HepG2 (cell line): Measurements from ENCODE around the gene LYZ. TPM values are rescaled to one million over a fixed set of nuclear protein-coding genes. Genes with fewer than 3 reads are reported as not detected.

Experiments used
- ATM ChIP-seq: fragments of 450-650 bp; IDR thresholded peaks from 2 replicates; pipeline ENCODE4 v1.7.1; 2017; ENCODE audit warnings: mild to moderate bottlenecking, borderline replicate concordance
- CBX5 ChIP-seq: sonication (generic); formaldehyde crosslinking; IDR thresholded peaks from 2 replicates; pipeline ENCODE4 v1.4.0; 2020; ENCODE audit warnings: missing genetic modification reagents, borderline replicate concordance
- CCAR2 ChIP-seq: fragments of 200-400 bp; formaldehyde crosslinking; optimal IDR thresholded peaks from 2 replicates; pipeline ENCODE3; 2018; ENCODE audit warnings: low read depth, mild to moderate bottlenecking, low read length, moderate library complexity
- CCDC6 ChIP-seq: sonication (generic); formaldehyde crosslinking; IDR thresholded peaks from 2 replicates; pipeline ENCODE4 v1.8.1; 2022; ENCODE audit warnings: mild to moderate bottlenecking, missing genetic modification reagents, moderate library complexity
- CEBPB ChIP-seq: IDR thresholded peaks from 2 replicates; pipeline ENCODE4 v1.6.1; 2011; ENCODE audit warnings: low read depth, low read length, improper control_type of control experiment, borderline replicate concordance
- GZF1 ChIP-seq: sonication (generic); formaldehyde crosslinking; IDR thresholded peaks from 2 replicates; pipeline ENCODE4 v1.5.1; 2020; ENCODE audit warnings: mild to moderate bottlenecking, missing genetic modification reagents
- HIVEP1 ChIP-seq: sonication (generic); formaldehyde crosslinking; IDR thresholded peaks from 2 replicates; pipeline ENCODE4 v1.4.0; 2020; ENCODE audit warnings: mild to moderate bottlenecking, missing genetic modification reagents
- IRF1 ChIP-seq: sonication (generic); formaldehyde crosslinking; IDR thresholded peaks from 2 replicates; pipeline ENCODE4 v1.4.0; 2020; ENCODE audit warnings: low read depth, mild to moderate bottlenecking, missing genetic modification reagents
- KDM4B ChIP-seq: sonication (generic); formaldehyde crosslinking; IDR thresholded peaks from 2 replicates; pipeline ENCODE4 v1.4.0; 2020; ENCODE audit warnings: missing genetic modification reagents
- NBN ChIP-seq: fragments of 450-650 bp; conservative IDR thresholded peaks from 2 replicates; pipeline ENCODE4 v1.6.1; 2017
- NFIB ChIP-seq: sonication (generic); formaldehyde crosslinking; IDR thresholded peaks from 2 replicates; pipeline ENCODE4 v1.9.0; 2021; ENCODE audit warnings: missing genetic modification reagents, mild to moderate bottlenecking, borderline replicate concordance
- NR3C1 ChIP-seq: sonication (generic); formaldehyde crosslinking; IDR thresholded peaks from 2 replicates; pipeline ENCODE4 v1.4.0; 2020; ENCODE audit warnings: missing genetic modification reagents
- PAF1 ChIP-seq: IDR thresholded peaks from 2 replicates; pipeline ENCODE4 v1.6.1; 2016; ENCODE audit warnings: missing genetic modification reagents, missing compliant biosample characterization
- RBM22 ChIP-seq: fragments of 200-400 bp; formaldehyde crosslinking; optimal IDR thresholded peaks from 2 replicates; pipeline ENCODE3; 2017; ENCODE audit warnings: mild to moderate bottlenecking, low read length, moderate library complexity
- TBL1XR1 ChIP-seq: fragments of 150-350 bp; IDR thresholded peaks from 2 replicates; pipeline ENCODE4 v1.6.1; 2014; ENCODE audit warnings: borderline replicate concordance, low read length; ENCODE audit not compliant: partially characterized antibody
- TEAD2 ChIP-seq: sonication (generic); formaldehyde crosslinking; IDR thresholded peaks from 2 replicates; pipeline ENCODE4 v1.9.0; 2021; ENCODE audit warnings: missing genetic modification reagents
- U2AF1 ChIP-seq: fragments of 200-400 bp; formaldehyde crosslinking; optimal IDR thresholded peaks from 2 replicates; pipeline ENCODE3; 2017; ENCODE audit warnings: mild to moderate bottlenecking, low read depth, low read length
- ZBTB7A ChIP-seq: sonication (generic); formaldehyde crosslinking; IDR thresholded peaks from 2 replicates; pipeline ENCODE4 v1.8.0; 2022; ENCODE audit warnings: mild to moderate bottlenecking, missing genetic modification reagents
- ZKSCAN8 ChIP-seq: IDR thresholded peaks from 2 replicates; pipeline ENCODE4 v1.6.1; 2016; ENCODE audit warnings: borderline replicate concordance, missing genetic modification reagents, missing compliant biosample characterization
- ZNF292 ChIP-seq: sonication (generic); formaldehyde crosslinking; IDR thresholded peaks from 2 replicates; pipeline ENCODE4 v1.8.1; 2022; ENCODE audit warnings: mild to moderate bottlenecking, low read depth, missing genetic modification reagents, borderline replicate concordance
- ZNF567 ChIP-seq: sonication (generic); formaldehyde crosslinking; IDR thresholded peaks from 2 replicates; pipeline ENCODE4 v1.8.1; 2023; ENCODE audit warnings: mild to moderate bottlenecking, missing genetic modification reagents, borderline replicate concordance
- ZNF570 ChIP-seq: sonication (generic); formaldehyde crosslinking; IDR thresholded peaks from 2 replicates; pipeline ENCODE4 v1.4.0; 2020; ENCODE audit warnings: mild to moderate bottlenecking, missing genetic modification reagents, borderline replicate concordance
- ZNF652 ChIP-seq: IDR thresholded peaks from 2 replicates; pipeline ENCODE4 v1.6.1; 2016; ENCODE audit warnings: low read depth, borderline replicate concordance
- polyA plus RNA-seq, 8 experiments: library from polyadenylated mRNA; depleted of rRNA in 3 of 8; stranded (reverse) in 7 of 8; unstranded in 1 of 8; fragments of >200 nt; fragmentation: Illumina TruSeq in 4 of 8; extraction: Trizol in 4 of 8; gene quantifications; 2 replicates each; pipeline versions ENCODE4 v1.2.1 to v1.2.3, GENCODE V29; 2011 to 2016; ENCODE audit warnings: low read depth in 4 of 8, missing spikeins in 1 of 8, mixed read lengths in 1 of 8; ENCODE audit not compliant: insufficient read depth in 1 of 8
- total RNA-seq, 5 experiments: library from RNA; depleted of rRNA; stranded (reverse); fragments of >200 nt; fragmentation: Illumina TruSeq; extraction: Trizol; gene quantifications; 2 replicates each; pipeline ENCODE4 v1.2.3, GENCODE V29; 2016; ENCODE audit warnings: low read depth in 1 of 5
- TF ChIP-seq, protein P1 (sequence below): sonication (generic); formaldehyde crosslinking; conservative IDR thresholded peaks from 2 replicates; pipeline ENCODE4 v1.8.1; 2023; ENCODE audit warnings: missing genetic modification reagents
- TF ChIP-seq, protein P2 (sequence below): sonication (generic); formaldehyde crosslinking; IDR thresholded peaks from 2 replicates; pipeline ENCODE4 v1.4.0; 2020; ENCODE audit warnings: mild to moderate bottlenecking, missing genetic modification reagents

LYZ gene
- total and polyA plus RNA-seq, 2 of the 13 experiments (the other 11 are each of a cell fraction or from before 2014, with no cell fraction given): 1,788 to 2,054 TPM

GRCh38 chr12:69359531-69360347, 11.6 kb downstream of the LYZ start, which contains the start of gene YEATS4 (continued):
- TF ChIP-seq, protein P1, sequence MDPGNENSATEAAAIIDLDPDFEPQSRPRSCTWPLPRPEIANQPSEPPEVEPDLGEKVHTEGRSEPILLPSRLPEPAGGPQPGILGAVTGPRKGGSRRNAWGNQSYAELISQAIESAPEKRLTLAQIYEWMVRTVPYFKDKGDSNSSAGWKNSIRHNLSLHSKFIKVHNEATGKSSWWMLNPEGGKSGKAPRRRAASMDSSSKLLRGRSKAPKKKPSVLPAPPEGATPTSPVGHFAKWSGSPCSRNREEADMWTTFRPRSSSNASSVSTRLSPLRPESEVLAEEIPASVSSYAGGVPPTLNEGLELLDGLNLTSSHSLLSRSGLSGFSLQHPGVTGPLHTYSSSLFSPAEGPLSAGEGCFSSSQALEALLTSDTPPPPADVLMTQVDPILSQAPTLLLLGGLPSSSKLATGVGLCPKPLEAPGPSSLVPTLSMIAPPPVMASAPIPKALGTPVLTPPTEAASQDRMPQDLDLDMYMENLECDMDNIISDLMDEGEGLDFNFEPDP (CRISPR knock-in tag): 0 out of 2 replicates have a peak, but pooled peaks have one; percentile 40
- TF ChIP-seq RBM22 (no peak), CBX5 (CRISPR knock-in tag) (peak; percentile 31; the same call in 1 of the 2 replicates), U2AF1 (no peak), IRF1 (peak; percentile 78; the same call in 1 of the 2 replicates), CCDC6 (CRISPR knock-in tag) (peak; percentile 40; the same call in 1 of the 2 replicates), NBN (no peak), GZF1 (no peak), PAF1 (CRISPR knock-in tag) (no peak), KDM4B (CRISPR knock-in tag) (no peak), CEBPB (no peak), ZKSCAN8 (no peak; the same call in 1 of the 2 replicates), NFIB (CRISPR knock-in tag) (no peak), ZNF567 (CRISPR knock-in tag) (no peak), NR3C1 (no peak), ZBTB7A (CRISPR knock-in tag) (no peak), TEAD2 (no peak), ZNF570 (CRISPR knock-in tag) (peak; percentile 67; the same call in 1 of the 2 replicates), ATM (no peak), ZNF292 (0 out of 2 replicates have a peak, but pooled peaks have one; percentile 59), TBL1XR1 (no peak), ZNF652 (no peak; the same call in 1 of the 2 replicates), CCAR2 (no peak), HIVEP1 (CRISPR knock-in tag) (peak; percentile 97)
- TF ChIP-seq, protein P2, sequence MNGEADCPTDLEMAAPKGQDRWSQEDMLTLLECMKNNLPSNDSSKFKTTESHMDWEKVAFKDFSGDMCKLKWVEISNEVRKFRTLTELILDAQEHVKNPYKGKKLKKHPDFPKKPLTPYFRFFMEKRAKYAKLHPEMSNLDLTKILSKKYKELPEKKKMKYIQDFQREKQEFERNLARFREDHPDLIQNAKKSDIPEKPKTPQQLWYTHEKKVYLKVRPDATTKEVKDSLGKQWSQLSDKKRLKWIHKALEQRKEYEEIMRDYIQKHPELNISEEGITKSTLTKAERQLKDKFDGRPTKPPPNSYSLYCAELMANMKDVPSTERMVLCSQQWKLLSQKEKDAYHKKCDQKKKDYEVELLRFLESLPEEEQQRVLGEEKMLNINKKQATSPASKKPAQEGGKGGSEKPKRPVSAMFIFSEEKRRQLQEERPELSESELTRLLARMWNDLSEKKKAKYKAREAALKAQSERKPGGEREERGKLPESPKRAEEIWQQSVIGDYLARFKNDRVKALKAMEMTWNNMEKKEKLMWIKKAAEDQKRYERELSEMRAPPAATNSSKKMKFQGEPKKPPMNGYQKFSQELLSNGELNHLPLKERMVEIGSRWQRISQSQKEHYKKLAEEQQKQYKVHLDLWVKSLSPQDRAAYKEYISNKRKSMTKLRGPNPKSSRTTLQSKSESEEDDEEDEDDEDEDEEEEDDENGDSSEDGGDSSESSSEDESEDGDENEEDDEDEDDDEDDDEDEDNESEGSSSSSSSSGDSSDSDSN: peak; percentile 73; the same call in 1 of the 2 replicates
